HEK293 (cell line): ENCODE results near the gene LTB4R.
"Not testable (repeated sequence)": the region's sequence is repeated elsewhere in the genome, so short reads cannot be mapped to it uniquely, and the experiment has no call there.

Experiments
- CTCF ChIA-PET: fragments of 350-600 bp; formaldehyde crosslinking; extraction: SDS; loops from one replicate; lab custom pipeline; 2021; ENCODE audit warnings: antibody characterized with exemption; lab: Yijun Ruan, JAX
- POLR2A ChIA-PET: fragments of 300-600 bp; formaldehyde crosslinking; extraction: SDS; loops from one replicate; lab custom pipeline; 2020; ENCODE audit warnings: antibody characterized with exemption, inconsistent platforms; lab: Yijun Ruan, JAX
- H3K27ac ChIP-seq: fragments of 200-500 bp; sonication (Bioruptor generic); 2 replicates; pipeline ENCODE4 v1.5.1; 2014; ENCODE audit warnings: low read depth, low read length, control low read depth, inconsistent platforms; ENCODE audit errors: extremely low read depth
- H3K36me3 ChIP-seq, 2 experiments: fragments of 200-500 bp in 1 of 2; sonication (Bioruptor generic) in 1 of 2; 1 replicate in 1 of 2; 2 replicates in 1 of 2; pipeline ENCODE4 v1.5.1; 2014 to 2017; ENCODE audit warnings: inconsistent platforms in 2 of 2, low read length in 2 of 2; ENCODE audit not compliant: control insufficient read depth in 2 of 2, insufficient read depth in 1 of 2
- H3K4me1 ChIP-seq: fragments of 200-500 bp; sonication (Bioruptor generic); 2 replicates; pipeline ENCODE4 v1.5.1; 2014; ENCODE audit warnings: mild to moderate bottlenecking, low read length, inconsistent platforms; ENCODE audit not compliant: control insufficient read depth, insufficient read depth
- H3K4me3 ChIP-seq: 2 replicates; pipeline ENCODE4 v1.5.1; 2011; ENCODE audit warnings: low read depth, mild to moderate bottlenecking, control low read depth, low read length, moderate library complexity
- H3K9me3 ChIP-seq: fragments of 200-500 bp; sonication (Bioruptor generic); 2 replicates; pipeline ENCODE4 v1.5.1; 2014; ENCODE audit warnings: low read depth, low read length, inconsistent platforms; ENCODE audit not compliant: control insufficient read depth, insufficient read depth
- CTCF ChIP-seq: fragments of 450-650 bp; formaldehyde crosslinking; IDR thresholded peaks from 2 replicates; pipeline ENCODE4 v1.5.1; 2016; ENCODE audit warnings: missing biosample characterization, missing genetic modification characterization
- GLI4 ChIP-seq: fragments of 450-650 bp; formaldehyde crosslinking; IDR thresholded peaks from 2 replicates; pipeline ENCODE4 v1.5.1; 2016; ENCODE audit warnings: missing biosample characterization, missing genetic modification characterization
- KLF8 ChIP-seq: fragments of 450-650 bp; formaldehyde crosslinking; IDR thresholded peaks from 2 replicates; pipeline ENCODE4 v1.5.1; 2016; ENCODE audit warnings: missing biosample characterization, missing genetic modification characterization
- PRDM10 ChIP-seq: fragments of 450-650 bp; formaldehyde crosslinking; IDR thresholded peaks from 2 replicates; pipeline ENCODE4 v1.5.1; 2016; ENCODE audit warnings: missing biosample characterization, missing genetic modification characterization
- PRDM4 ChIP-seq: fragments of 450-650 bp; formaldehyde crosslinking; IDR thresholded peaks from 2 replicates; pipeline ENCODE4 v1.5.1; 2017; ENCODE audit warnings: missing biosample characterization, missing genetic modification characterization
- SP3 ChIP-seq: fragments of 450-650 bp; formaldehyde crosslinking; IDR thresholded peaks from 2 replicates; pipeline ENCODE4 v1.5.1; 2016; ENCODE audit warnings: missing biosample characterization, missing genetic modification characterization
- WT1 ChIP-seq: fragments of 450-650 bp; formaldehyde crosslinking; IDR thresholded peaks from 2 replicates; pipeline ENCODE4 v1.5.1; 2016; ENCODE audit warnings: missing biosample characterization, missing genetic modification characterization
- ZNF133 ChIP-seq: fragments of 450-650 bp; formaldehyde crosslinking; IDR thresholded peaks from 2 replicates; pipeline ENCODE4 v1.5.1; 2016; ENCODE audit warnings: missing biosample characterization, missing genetic modification characterization
- ZNF37A ChIP-seq: fragments of 450-650 bp; IDR thresholded peaks from 2 replicates; pipeline ENCODE4 v1.5.1; 2018; ENCODE audit warnings: missing biosample characterization, missing genetic modification characterization
- ZNF518A ChIP-seq: fragments of 450-650 bp; formaldehyde crosslinking; conservative IDR thresholded peaks from 2 replicates; pipeline ENCODE4 v1.5.1; 2016; ENCODE audit warnings: low read depth, missing biosample characterization, missing genetic modification characterization
- ZNF639 ChIP-seq: fragments of 450-650 bp; formaldehyde crosslinking; IDR thresholded peaks from 2 replicates; pipeline ENCODE4 v1.5.1; 2016; ENCODE audit warnings: missing biosample characterization, missing genetic modification characterization
- ZNF654 ChIP-seq: fragments of 450-650 bp; formaldehyde crosslinking; IDR thresholded peaks from 2 replicates; pipeline ENCODE4 v1.5.1; 2016; ENCODE audit warnings: low read depth, missing biosample characterization, missing genetic modification characterization
- ZNF707 ChIP-seq: fragments of 450-650 bp; formaldehyde crosslinking; IDR thresholded peaks from 2 replicates; pipeline ENCODE4 v1.5.1; 2016; ENCODE audit warnings: missing biosample characterization, missing genetic modification characterization
- ZNF768 ChIP-seq: fragments of 450-650 bp; formaldehyde crosslinking; IDR thresholded peaks from 2 replicates; pipeline ENCODE4 v1.5.1; 2018; ENCODE audit warnings: missing biosample characterization, mild to moderate bottlenecking, missing genetic modification characterization
- ZSCAN30 ChIP-seq: fragments of 450-650 bp; IDR thresholded peaks from 2 replicates; pipeline ENCODE4 v1.5.1; 2018; ENCODE audit warnings: missing biosample characterization, mild to moderate bottlenecking, missing genetic modification characterization, moderate library complexity

The LTB4R gene

GRCh38 chr14:24327914-24328313 is 16.6 kb downstream of the LTB4R start:
- H3K4me1 ChIP-seq, H3K9me3 ChIP-seq, H3K36me3 ChIP-seq, H3K27ac ChIP-seq, H3K4me3 ChIP-seq: not testable (repeated sequence)
- ChIA-PET POLR2A (interaction anchor here (0.6 to 2.2 kb wide), 3 partner anchors 104 to 760 kb away, joined by 3 to 5 read pairs (median 5); partner anchors contain the start of gene AP1G2), CTCF (interaction anchor here (0.6 to 16.9 kb wide), 11 partner anchors 9 to 115 kb away, joined by 3 to 468 read pairs (median 4); partner anchors contain the start of genes CBLN3, CIDEB, KHNYN and SDR39U1)
- peak; percentile 39; the same call in 1 of the 2 replicates for TF ChIP-seq CTCF
- peak; percentile 44 for TF ChIP-seq ZNF654
- TF ChIP-seq KLF8 (tag by site-specific recombination): 0 out of 2 replicates have a peak, but pooled peaks have one; percentile 22

GRCh38 chr14:24329073-24329663 is 17.9 kb downstream of the LTB4R start:
- TF ChIP-seq PRDM4 (tag by site-specific recombination) (no peak), ZNF768 (tag by site-specific recombination) (no peak), ZNF639 (tag by site-specific recombination) (no peak), PRDM10 (tag by site-specific recombination) (no peak)
- H3K36me3 ChIP-seq: no peaks in the 10 kb centered on the region
- H3K27ac ChIP-seq: no peak overlapping the region
- POLR2A ChIA-PET: interaction anchor here (0.8 kb wide), 1 partner anchor 107 kb away, joined by 3 read pairs; no protein-coding TSS in a partner anchor
- H3K9me3 ChIP-seq: no peaks in the 10 kb centered on the region
- CTCF ChIA-PET: interaction anchor here (1.2 to 16.9 kb wide), 4 partner anchors 23 to 113 kb away, joined by 4 to 468 read pairs (median 4); partner anchors contain the start of genes CBLN3, KHNYN and SDR39U1
- H3K4me1 ChIP-seq: peaks cover 3% of the 10 kb centered on the region; the same call in 1 of the 2 replicates
- no peak overlapping the region for H3K4me3 ChIP-seq

GRCh38 chr14:24329736-24330135 is 18.4 kb downstream of the LTB4R start:
- Histone ChIP-seq H3K4me3 (no peak overlapping the region), H3K4me1 (peaks cover 4% of the 10 kb centered on the region; the same call in 1 of the 2 replicates), H3K27ac (no peak overlapping the region), H3K36me3 (no peaks in the 10 kb centered on the region), H3K9me3 (no peaks in the 10 kb centered on the region)
- POLR2A ChIA-PET: no interaction called here
- CTCF ChIA-PET: interaction anchor here (1.4 to 16.9 kb wide), 3 partner anchors 22 to 102 kb away, joined by 4 to 468 read pairs (median 5); partner anchors contain the start of genes CBLN3 and KHNYN
- no peak for TF ChIP-seq SP3
- no peak for TF ChIP-seq ZNF707 (tag by site-specific recombination)
- TF ChIP-seq WT1 (tag by site-specific recombination): no peak
- no peak for TF ChIP-seq ZSCAN30 (tag by site-specific recombination)
- TF ChIP-seq ZNF133 (tag by site-specific recombination): no peak
- TF ChIP-seq ZNF518A (tag by site-specific recombination): no peak
- TF ChIP-seq GLI4: no peak
- TF ChIP-seq ZNF37A (tag by site-specific recombination): no peak
